GM21786 (cell line): ENCODE data around the gene RAX2.

Experiments used
- ATAC-seq: cut with Tn5 transposase; IDR thresholded peaks from one replicate; pipeline ENCODE4 v1.9.1; 2021; ENCODE audit not compliant: unreplicated experiment

RAX2 gene

GRCh38 chr19:3733549-3734309 lies 38.3 kb downstream of the RAX2 start:
- no peak for ATAC-seq

DNA sequence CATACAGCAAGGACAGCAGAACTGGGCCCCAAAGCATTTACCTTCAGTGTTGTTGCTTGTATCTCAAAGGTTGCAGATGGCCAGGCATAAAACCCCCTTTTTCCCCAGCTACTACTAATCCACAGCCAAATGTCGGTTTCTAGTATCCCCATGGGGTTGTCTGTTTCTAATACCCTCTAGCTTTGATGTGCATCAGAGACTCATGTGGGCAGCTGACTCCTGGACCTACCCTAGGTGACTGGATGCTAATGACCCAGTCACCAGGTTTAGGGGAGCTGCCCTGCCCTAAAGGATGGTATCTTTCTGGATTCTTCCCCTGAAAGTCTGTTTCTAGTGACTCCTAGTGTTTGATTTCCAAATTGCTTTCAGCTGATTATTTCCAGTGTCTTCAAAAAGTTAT lies 39.9 kb downstream of the RAX2 start:
- no peak for ATAC-seq

DNA sequence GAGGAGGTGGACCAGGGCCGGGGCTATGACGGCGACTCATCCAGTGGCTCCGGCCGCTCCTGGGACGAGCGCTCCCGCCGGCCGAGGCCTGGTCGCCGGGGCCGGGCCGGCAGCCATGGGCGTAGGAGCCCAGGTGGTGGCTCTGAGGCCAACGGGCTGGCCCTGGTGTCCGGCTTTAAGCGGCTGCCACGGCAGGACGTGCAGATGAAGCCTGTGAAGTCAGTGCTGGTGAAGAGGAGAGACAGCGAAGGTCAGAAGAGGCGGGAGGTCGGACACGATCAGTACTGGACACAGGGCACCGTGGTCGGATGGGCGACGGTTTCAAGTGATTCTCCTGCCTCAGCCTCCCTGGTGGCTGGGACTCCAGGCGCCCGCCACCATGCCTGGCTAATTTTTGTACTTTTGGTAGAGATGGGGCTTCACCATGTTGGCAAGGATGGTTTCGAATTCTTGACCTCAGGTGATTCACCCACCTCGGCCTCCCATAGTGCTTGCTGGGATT lies 41.5 kb downstream of the RAX2 start:
- ATAC-seq: no peak

GRCh38 chr19:3725640-3726310 lies 46.3 kb downstream of the RAX2 start:
- no peak for ATAC-seq

- ATAC-seq: no peak
These were observed 46.9 kb downstream of the RAX2 start for GRCh38 chr19:3725121-3725520.

- no peak for ATAC-seq
These were observed 48.1 kb downstream of the RAX2 start for GRCh38 chr19:3723883-3724282.

DNA sequence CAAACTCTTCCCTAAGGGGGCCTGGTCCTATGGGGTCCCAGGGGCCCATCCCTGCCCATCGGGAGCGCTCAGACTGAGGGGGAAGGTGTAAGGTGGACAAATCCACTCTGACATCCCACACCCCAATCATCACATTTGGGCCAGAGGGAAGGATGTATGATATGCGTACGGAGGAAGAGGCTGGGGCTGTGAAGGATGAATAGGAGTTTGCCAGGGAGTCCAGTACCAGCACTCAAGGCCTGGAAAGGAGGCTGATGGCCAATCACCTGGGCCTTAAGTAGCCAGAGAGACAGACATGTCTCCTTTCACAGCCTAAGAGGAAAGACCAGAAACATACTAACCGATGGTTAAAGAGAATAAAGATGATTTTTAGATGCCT lies 48.9 kb downstream of the RAX2 start:
- no peak for ATAC-seq

DNA sequence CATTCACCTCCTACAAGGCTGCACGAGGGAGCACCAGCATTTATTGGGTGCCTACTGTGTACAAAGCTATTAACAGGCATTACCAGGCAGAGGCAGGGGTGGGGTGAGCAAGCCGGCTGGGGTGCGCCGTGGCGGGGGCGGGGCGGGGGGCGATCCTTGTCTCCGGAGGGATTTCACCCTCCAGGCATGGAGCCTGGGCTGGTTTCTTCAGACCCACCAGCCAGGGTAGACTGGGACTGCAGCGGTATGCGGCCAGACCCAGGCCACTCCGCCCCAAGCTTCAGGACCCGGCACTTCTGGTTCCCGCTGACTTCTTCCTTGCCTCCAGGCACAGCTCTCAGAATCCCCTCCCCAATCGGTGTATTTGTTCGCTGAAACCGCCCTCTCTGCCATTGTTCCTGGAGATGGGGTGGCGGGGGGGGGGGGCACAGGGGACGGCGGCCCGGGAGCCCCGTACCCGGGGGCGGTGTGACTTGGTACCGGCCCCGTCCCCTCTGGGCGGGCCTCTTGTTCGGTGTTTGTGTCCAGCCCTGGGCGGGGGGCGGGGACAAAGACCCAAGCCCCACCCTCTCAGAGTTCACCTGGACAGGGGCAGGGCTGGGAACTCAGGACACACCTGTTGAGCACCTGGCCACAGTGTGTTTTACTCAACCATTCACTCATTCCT lies 49.5 kb downstream of the RAX2 start:
- ATAC-seq: no peak

GRCh38 chr19:3721887-3722442 lies 50.1 kb downstream of the RAX2 start:
- ATAC-seq: no peak

DNA sequence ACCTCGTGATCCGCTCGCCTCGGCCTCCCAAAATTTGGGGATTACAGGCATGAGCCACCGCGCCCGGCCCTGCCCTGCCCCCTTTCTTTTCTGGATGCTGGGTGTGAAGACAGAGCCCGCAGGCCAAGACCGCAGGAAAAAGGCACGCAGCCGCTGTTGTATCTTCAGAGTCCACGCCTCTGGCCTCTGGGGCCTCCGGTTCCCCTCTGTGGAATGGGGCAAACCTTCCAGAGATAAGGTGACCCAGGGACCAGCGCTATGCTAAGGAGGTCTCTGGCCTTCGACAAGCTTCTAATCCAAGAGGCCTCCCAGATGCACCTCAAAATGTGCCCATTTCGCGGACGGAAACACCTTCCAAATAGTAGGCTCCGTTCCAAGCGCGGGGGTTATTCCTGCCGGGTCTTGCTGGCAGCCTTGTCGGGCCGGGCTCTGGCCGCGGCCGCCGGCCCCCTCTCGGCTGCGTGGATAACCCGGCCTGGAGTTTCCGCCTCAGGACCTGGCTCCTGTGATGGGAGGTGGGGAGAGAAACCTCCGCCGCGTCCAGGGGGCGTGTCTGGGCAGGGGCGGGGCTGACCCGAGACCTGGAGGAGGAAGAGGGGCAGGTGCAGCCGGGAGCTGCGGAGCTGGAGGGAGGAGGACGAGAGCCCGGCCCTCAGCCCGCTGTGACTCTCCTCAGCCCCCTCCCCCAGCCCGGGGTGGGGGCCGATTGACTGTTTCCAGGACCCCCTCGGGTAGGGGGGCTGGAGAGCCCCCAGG lies 50.7 kb downstream of the RAX2 start:
- ATAC-seq: no peak

DNA sequence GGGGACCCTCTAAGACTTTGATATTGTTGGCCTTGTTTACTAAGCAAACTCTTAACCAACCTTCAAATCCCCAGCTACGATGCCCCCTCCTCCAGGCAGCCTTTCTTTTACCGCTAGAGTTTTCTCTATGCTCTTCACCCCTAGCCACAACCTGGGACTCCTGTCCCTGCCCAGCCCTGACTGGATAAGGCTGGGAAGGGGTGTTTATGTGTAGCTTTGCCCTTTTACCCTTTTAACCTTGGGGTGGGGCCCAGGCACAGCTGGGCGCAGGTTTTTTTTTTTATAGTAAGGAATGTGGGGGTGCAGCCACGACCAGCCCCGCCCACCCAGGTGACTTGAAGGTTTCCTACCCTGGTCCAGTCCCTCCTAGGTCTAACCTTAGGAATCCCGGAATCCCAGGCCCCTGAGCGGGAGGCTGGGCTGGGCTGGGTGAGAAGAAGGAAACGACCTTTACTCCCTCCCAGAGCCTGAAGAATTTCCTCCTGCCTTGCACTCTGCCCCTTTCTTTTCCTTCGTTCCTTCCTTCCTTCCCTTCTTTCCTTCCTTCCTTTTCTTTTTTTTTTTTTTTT lies 51.6 kb downstream of the RAX2 start:
- no peak for ATAC-seq

GRCh38 chr19:3719868-3720267 lies 52.2 kb downstream of the RAX2 start:
- no peak for ATAC-seq
